Natural killer cell treated with Interleukin-12 subunit alpha and Interleukin-12 subunit beta and Interleukin-15 and Interleukin-18, amount 100 ng/mL, for 72 hours (primary cell): Measurements from ENCODE around the gene TMEM89. TPM values are rescaled to one million over a fixed set of nuclear protein-coding genes. Genes with fewer than 3 reads are reported as not detected.

Experiments
- ATAC-seq, 2 donors: fragments of 150-1000 bp; cut with Tn5 transposase in 1 of 2; sonication (Bioruptor Pico), chemical (Tn5 transposase) in 1 of 2; 2 replicates each; pipeline ENCODE4 v1.10.0; 2021
- DNase-seq: peaks from one replicate; pipeline ENCODE4 v3.0.0; 2022; ENCODE audit warnings: low spot score
- H3K27ac Mint-ChIP-seq, 2 donors: 1 replicate in 1 of 2; 2 replicates in 1 of 2; pipeline ENCODE4 v1.8.0; 2022; ENCODE audit warnings: mixed read lengths in 2 of 2, mild to moderate bottlenecking in 1 of 2, moderate library complexity in 1 of 2
- H3K27me3 Mint-ChIP-seq, 2 donors: 1 replicate in 1 of 2; 2 replicates in 1 of 2; pipeline ENCODE4 v1.8.0; 2022; ENCODE audit warnings: mixed read lengths in 2 of 2
- H3K36me3 Mint-ChIP-seq: one replicate; pipeline ENCODE4 v1.8.0; 2022; ENCODE audit warnings: mixed read lengths
- H3K4me1 Mint-ChIP-seq, 2 donors: 1 replicate in 1 of 2; 2 replicates in 1 of 2; pipeline ENCODE4 v1.8.0; 2022; ENCODE audit warnings: low read depth in 2 of 2, mixed read lengths in 2 of 2, mild to moderate bottlenecking in 1 of 2
- H3K4me3 Mint-ChIP-seq: one replicate; pipeline ENCODE4 v1.8.0; 2022; ENCODE audit warnings: mixed read lengths
- H3K9me3 Mint-ChIP-seq: 2 replicates; pipeline ENCODE4 v1.8.0; 2022; ENCODE audit warnings: mixed read lengths
- total RNA-seq, 2 donors: library from RNA; stranded (reverse); gene quantifications; one replicate each; pipeline ENCODE4 v1.2.3, GENCODE V29; 2022

Gene TMEM89
- total RNA-seq, 2 donors from 2014 or later = not detected

DNA sequence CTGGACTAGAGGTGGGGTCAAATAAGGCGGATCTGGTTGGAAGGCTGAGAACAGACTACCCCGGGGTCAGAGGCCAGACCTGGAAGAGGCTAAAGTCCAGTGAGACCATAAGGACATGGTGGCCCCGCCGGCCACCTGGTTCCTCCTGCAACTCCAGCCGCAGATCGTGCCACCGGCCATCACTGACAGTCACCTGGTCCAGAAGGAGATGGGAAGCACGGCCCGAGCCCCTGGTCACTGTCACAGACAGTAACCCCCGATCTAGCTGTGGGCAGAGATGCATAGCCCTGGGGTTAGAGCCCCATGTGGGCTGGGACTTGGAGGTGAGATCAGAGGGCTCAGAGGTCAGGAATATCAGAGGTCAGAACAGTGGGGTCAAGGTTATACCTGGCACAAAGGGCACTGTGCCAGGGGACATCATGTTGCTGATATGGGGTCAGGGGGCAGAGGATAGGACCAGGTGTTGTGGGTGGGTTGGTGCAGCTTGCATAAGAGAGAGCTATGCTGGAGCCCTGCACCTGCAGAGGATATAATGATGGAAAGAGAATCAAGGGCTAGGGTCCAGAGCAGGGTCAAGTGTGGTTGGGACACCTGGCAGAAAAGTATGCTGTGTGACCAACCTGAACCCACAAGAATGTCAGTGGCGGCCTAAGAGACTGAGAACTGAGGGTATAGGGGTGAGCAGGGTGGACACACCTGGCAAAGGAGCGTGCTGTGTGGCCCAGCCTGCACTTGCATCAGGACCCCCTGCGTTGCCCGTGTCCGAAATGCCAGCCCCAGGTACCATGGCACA, 31.6 kb upstream of the TMEM89 start:
- Mint-ChIP-seq H3K36me3 (no peaks in the 10 kb centered on the region), H3K9me3 (no peaks in the 10 kb centered on the region), H3K4me1 (peaks cover 6 to 21% of the 10 kb centered on the region in 2 donors), H3K27ac (no peak overlapping the region), H3K27me3 (no peaks in the 10 kb centered on the region), H3K4me3 (peak overlapping the region; percentile 23)
- ATAC-seq (no peak), DNase-seq (no peak)

DNA sequence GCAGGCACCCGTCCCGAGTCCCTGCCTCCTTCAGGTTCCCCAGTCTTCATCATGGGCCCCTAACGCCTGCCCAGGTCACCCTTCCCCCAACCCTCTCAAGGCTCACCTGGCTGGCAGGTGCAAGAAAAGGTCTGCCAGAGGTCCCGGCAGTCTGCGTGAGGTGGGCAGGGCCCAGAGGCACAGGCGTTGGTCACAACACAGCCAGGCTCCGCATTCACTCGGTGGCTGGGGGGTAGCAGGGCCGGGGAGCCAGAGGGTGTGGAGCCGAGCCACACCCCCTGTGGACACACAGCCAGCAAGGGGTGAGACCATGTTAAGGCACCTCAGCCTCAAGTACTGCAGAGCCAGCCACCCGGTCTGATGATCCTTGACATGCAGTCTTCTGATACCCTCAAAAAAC, 30.2 kb upstream of the TMEM89 start:
- Mint-ChIP-seq H3K27me3 (no peaks in the 10 kb centered on the region), H3K36me3 (no peaks in the 10 kb centered on the region), H3K9me3 (no peaks in the 10 kb centered on the region), H3K4me3 (no peak overlapping the region), H3K4me1 (peaks cover 6 to 12% of the 10 kb centered on the region in 2 donors), H3K27ac (no peak overlapping the region)
- no peak for DNase-seq
- ATAC-seq = no peak

DNA sequence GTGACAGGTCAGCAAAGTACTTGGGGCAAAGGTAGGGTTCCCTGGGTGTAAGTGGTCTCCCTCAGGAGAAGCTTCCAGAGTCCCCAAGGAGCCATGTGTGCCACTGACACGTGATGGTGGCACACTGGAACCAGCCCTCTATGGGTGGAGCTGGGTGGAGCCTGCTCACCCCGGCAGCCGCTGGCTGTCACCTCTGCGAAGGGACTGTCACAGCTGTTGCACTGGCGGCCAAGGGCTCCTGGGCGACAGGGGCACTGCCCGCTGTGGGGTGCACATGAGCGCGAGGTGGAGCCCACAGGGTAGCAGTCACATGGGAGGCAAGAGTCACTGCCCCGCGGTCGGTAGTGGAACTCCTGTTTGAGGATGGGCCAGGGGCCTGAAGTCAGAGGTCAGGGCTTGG, 29.2 kb upstream of the TMEM89 start:
- H3K4me1 Mint-ChIP-seq = peaks cover 6 to 8% of the 10 kb centered on the region in 2 donors
- DNase-seq = no peak
- ATAC-seq = no peak
- no peaks in the 10 kb centered on the region for H3K9me3 Mint-ChIP-seq
- H3K27me3 Mint-ChIP-seq = no peaks in the 10 kb centered on the region
- no peak overlapping the region for H3K4me3 Mint-ChIP-seq
- no peaks in the 10 kb centered on the region for H3K36me3 Mint-ChIP-seq
- no peak overlapping the region for H3K27ac Mint-ChIP-seq

DNA sequence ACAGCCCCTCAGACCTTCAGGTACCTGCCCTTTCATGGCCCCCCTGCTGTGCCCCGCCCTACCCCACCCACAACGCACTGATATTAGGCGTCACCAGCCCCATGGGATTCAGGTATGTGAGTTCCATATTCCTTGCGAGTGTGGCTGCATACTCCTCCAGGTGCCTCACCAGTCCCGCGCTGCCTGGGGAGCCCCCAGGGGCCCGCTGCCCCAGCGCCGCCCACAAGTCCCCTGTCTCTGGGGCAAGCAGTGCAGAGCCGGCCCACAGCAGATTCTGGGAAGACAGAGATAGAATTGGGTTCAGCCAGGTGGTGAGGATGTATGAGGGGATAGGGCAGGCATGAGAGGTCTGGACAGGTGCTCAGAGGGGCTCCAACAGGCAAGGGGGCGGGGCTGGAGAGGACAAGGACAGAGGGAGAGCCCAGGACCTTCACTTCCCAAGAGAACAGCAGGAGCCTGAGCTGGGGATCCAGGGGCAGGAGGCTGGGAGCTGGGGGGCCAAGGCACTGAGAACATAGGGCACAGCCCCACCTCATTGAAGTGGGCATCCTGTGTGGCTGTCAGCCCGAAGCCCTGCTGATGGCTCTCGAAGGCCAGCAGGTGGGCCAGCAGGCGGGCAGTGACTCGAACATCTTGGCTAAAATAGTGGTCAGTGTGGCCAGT, 26.8 kb upstream of the TMEM89 start:
- H3K4me1 Mint-ChIP-seq = no peaks in the 10 kb centered on the region
- H3K27me3 Mint-ChIP-seq = no peaks in the 10 kb centered on the region
- H3K36me3 Mint-ChIP-seq = no peaks in the 10 kb centered on the region
- no peak overlapping the region for H3K4me3 Mint-ChIP-seq
- no peaks in the 10 kb centered on the region for H3K9me3 Mint-ChIP-seq
- no peak overlapping the region for H3K27ac Mint-ChIP-seq
- ATAC-seq (no peak), DNase-seq (no peak)

DNA sequence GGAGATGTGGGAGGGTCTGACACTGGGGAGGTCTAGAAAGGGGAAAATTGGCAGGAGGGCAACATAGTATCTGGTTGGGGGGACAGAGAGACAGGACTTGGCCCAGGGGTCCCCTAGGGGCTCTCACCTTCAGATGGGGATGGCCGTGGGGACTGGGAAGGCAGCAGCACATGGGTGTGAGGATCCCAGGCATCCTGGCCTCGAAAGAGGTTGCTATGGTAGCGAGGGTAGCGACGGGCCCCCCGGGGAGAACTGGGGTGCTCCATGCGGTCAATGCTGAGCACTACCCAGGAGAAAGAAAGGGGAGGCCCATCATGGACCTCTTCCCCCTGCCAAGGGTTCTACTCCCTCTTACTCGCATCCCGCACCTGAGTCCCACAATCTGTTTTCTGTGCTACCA, 26.1 kb upstream of the TMEM89 start:
- no peak overlapping the region for H3K4me3 Mint-ChIP-seq
- no peaks in the 10 kb centered on the region for H3K36me3 Mint-ChIP-seq

DNA sequence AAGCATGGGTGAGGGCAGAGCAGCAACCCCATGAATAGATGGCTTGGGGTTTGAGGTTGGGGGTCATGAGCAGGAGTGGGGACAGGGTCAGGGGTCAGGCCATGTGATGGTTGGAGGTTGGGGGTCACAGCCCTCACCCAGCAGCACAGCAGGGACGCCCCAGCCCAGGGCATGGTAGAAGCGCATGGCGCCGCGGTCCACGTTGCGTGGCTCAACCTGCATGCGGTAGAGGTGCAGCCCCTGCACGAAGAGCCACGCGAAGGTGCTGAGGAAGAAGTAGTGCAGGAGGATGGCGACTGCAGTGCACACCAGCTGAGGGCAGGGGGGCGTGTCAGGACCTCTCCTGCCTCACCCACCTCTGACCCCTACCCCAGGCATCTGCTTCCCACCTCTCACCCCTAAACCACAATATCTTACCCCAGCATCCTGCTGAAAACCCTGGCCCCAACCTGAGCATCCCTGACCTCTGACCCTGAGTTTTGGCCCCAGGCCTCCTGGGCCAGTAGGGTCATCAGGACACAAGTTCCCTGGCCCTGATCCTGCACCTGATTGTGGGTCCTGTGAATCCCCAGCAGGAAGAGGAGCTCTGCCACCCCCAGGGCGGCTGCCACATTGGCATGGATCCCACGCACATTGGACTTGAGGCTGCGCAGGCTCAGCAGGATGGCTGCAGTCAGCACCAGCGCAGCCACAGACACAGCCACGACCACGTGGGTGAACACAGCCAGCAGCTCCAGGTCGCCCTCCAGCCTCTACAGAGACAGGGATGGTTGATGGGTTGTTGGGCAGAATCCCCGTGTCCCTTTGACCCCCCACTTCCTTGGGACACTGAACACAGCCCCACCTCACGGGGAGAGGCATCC, 23.6 kb upstream of the TMEM89 start:
- no peaks in the 10 kb centered on the region for H3K4me1 Mint-ChIP-seq
- H3K4me3 Mint-ChIP-seq = no peak overlapping the region
- no peaks in the 10 kb centered on the region for H3K9me3 Mint-ChIP-seq
- no peaks in the 10 kb centered on the region for H3K36me3 Mint-ChIP-seq
- H3K27me3 Mint-ChIP-seq = no peaks in the 10 kb centered on the region
- no peak overlapping the region for H3K27ac Mint-ChIP-seq
- DNase-seq = no peak
- no peak for ATAC-seq

More for the DNA sequence above, 26.1 kb upstream of the TMEM89 start:
- ATAC-seq (no peak), DNase-seq (no peak)
- Mint-ChIP-seq H3K4me1 (no peaks in the 10 kb centered on the region), H3K9me3 (no peaks in the 10 kb centered on the region), H3K27me3 (no peaks in the 10 kb centered on the region), H3K27ac (no peak overlapping the region)

DNA sequence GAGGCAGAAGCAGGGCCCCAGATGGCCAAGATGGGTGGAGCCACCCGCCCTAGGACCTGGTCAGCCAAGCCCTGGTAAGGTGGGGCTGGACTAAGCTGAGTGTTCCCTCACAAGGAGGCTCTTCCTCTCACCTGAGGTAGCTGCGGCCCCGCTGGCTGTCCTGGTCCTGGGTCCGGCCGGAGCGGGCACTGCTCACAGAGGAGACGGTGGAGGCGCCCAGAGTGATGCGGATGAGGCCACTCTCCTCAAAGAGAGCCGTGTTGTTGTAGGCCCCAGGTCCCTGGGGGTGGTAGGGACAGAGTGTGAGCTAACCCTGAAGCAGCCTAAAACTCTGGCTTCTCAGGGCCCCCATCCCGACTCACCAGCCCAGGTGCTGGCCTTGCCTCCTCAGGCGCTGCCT, 21.0 kb upstream of the TMEM89 start:
- Mint-ChIP-seq H3K27ac (no peak overlapping the region), H3K9me3 (no peaks in the 10 kb centered on the region), H3K36me3 (no peaks in the 10 kb centered on the region), H3K27me3 (no peaks in the 10 kb centered on the region), H3K4me3 (no peak overlapping the region), H3K4me1 (no peaks in the 10 kb centered on the region)
- ATAC-seq (no peak), DNase-seq (no peak)

DNA sequence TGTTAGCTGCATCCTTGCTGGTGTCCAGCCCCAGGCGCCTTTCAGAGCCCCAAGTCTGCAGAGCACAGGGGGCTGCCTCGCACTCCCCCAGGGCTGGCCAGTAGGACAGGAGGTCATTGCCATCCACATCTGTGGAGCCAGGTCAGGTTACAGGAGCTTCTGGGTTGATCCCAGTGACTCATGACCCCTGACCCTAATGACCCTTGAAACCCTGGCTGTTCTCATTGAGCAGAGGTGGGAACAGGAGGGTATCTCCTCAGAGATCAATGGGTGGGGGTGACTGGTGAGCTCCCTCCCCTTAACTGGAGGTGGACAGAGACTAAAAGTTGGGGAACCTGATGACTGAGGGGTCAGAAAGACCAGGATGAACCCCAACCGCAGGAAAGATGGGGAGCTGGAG, 19.8 kb upstream of the TMEM89 start:
- H3K36me3 Mint-ChIP-seq = no peaks in the 10 kb centered on the region
- no peak overlapping the region for H3K27ac Mint-ChIP-seq
- H3K27me3 Mint-ChIP-seq = no peaks in the 10 kb centered on the region
- ATAC-seq = no peak
- H3K4me3 Mint-ChIP-seq = no peak overlapping the region
- DNase-seq = no peak
- no peaks in the 10 kb centered on the region for H3K4me1 Mint-ChIP-seq
- no peaks in the 10 kb centered on the region for H3K9me3 Mint-ChIP-seq

DNA sequence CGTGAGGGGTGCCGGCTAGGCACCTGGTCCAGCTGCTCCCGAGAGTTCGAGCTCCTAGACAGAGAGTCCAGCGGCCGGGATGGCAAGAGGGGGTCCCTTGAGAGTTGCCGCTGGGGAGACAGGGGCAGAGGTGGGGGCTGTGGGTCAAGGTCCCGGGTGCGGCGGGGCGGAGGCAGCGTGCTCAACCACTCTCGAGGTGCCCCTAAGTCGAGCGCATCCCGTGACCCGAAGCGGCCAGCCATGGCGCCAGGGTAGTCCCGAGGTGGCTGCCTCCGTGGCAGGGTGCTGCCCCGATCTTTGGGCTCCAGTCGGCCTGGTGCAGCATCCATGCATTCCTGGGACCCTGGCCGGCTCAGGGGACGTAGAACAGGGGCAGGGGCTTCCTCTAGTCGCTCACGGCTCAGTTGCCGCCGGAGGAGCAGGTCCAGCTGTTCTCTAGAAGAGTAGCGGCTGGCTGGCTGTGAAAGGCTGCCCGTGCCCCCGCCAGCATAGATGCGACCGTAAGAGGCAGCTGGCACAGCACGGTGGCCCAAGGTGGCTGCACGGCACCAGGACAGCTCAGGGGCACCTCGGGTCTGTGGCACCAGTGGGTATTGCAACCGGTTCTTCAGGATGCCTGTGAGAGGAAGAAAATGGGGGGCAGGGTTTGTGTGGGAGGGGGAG, 18.5 kb upstream of the TMEM89 start:
- Mint-ChIP-seq H3K27me3 (no peaks in the 10 kb centered on the region), H3K27ac (no peak overlapping the region), H3K36me3 (no peaks in the 10 kb centered on the region), H3K4me3 (no peak overlapping the region), H3K4me1 (peaks cover 0 to 3% of the 10 kb centered on the region in 2 donors), H3K9me3 (no peaks in the 10 kb centered on the region)
- DNase-seq = no peak
- ATAC-seq = no peak

DNA sequence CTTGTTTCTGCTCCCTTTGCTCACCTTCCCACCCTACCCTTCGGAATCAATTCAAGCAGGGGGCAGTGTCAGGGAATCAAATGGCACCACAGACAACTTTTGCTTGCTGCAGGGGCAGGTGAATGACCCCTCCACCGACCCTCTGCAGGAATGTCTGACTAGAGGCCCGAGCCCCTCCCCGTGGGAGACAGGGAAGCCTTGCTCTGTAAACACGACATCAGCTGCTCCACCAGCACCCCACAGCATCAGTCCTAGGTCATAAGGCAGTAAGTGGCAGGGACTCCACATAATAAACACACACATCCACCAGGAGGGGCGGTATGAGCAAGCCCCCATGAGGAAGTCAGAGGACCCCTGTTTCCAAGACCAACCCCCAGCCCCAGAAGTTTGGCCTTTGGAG, 15.7 kb upstream of the TMEM89 start:
- H3K27me3 Mint-ChIP-seq = no peaks in the 10 kb centered on the region
- H3K27ac Mint-ChIP-seq = no peak overlapping the region
- no peak overlapping the region for H3K4me3 Mint-ChIP-seq
- no peaks in the 10 kb centered on the region for H3K9me3 Mint-ChIP-seq
- H3K4me1 Mint-ChIP-seq = peaks cover 7 to 9% of the 10 kb centered on the region in 2 donors
- no peak for ATAC-seq
- no peaks in the 10 kb centered on the region for H3K36me3 Mint-ChIP-seq
- no peak for DNase-seq

DNA sequence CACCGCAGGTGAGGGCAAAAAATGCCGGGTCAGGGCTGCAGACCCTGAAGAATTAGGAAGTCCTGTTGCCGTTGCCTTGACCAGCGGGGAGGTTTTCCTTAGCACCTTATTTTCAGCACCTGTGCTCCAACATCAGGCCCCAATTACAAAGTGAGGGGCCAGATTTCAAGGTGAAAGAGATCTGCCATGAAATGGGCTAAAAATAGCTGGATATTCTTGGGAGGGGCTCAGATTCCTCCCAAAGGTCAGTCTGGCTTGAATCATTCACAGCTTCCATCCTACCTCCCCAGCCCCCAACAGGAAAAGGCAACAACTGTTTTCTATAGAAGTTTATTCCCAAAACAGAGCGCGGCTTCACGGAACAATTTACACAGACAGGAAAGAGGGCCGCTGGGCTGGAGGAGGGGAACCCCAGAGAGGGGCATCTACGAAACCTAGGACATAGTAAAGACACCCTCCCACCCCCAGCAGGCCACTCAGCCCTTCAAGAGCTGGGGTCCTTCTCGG, 14.6 kb upstream of the TMEM89 start:
- H3K27ac Mint-ChIP-seq = peak overlapping the region in 1 of 2 donors; percentile 72
- no peaks in the 10 kb centered on the region for H3K27me3 Mint-ChIP-seq
- ATAC-seq (no peak), DNase-seq (no peak)
- H3K4me3 Mint-ChIP-seq = peak overlapping the region; percentile 81
- H3K36me3 Mint-ChIP-seq = no peaks in the 10 kb centered on the region
- no peaks in the 10 kb centered on the region for H3K9me3 Mint-ChIP-seq
- peaks cover 7 to 9% of the 10 kb centered on the region in 2 donors for H3K4me1 Mint-ChIP-seq

DNA sequence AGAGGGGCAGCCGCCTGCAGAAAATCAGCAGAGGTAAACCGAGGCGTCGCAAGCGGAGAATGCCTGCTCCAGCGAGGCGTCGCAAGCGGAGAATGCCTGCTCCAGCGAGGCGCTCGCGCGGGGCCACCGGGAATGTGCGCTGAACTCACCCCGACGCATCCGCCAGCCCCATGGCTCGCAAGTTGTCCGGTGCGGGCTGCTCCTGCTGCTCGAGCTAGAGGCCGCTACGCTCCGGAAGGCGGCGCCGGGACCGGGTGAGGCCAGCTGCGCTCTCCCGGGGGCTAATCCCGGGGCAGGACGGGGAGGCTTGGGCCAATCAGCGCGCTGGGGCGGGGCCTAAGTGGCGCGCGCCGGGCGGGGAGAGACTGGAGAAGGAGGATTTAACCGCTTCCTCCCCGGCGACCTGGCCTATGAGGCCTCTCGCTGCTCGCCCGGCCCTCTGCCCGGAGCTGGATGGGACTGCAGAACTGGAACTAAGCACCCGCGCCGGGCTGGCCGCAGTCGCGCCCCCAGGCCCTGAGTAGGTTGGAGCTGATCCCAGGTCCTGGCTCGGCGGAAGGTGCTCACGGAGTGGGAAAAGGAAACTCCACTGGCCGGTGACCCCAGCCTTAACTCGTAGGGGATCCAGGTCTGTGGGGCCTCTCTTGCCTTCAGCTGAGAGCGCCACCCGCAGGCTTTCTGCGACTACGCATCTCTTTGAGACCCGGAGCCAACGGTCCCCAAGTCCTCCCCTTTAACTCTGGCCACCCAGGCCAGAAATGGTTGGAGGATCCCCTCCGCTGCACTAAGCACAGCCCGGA, 13.9 kb upstream of the TMEM89 start, which contains the start of gene SLC26A6:
SLC26A6 (minus strand) TSS at position 240 of the 800 bp plus-strand sequence; CDS start at position 172, 68 bp downstream.
- H3K4me1 Mint-ChIP-seq = peaks cover 7 to 9% of the 10 kb centered on the region in 2 donors
- peak; percentile 98 for ATAC-seq

More for the DNA sequence above, 13.9 kb upstream of the TMEM89 start, which contains the start of gene SLC26A6:
- DNase-seq = peak; percentile 99
- no peaks in the 10 kb centered on the region for H3K36me3 Mint-ChIP-seq
- H3K27me3 Mint-ChIP-seq = no peaks in the 10 kb centered on the region
- no peaks in the 10 kb centered on the region for H3K9me3 Mint-ChIP-seq
- H3K27ac Mint-ChIP-seq = peak within 1 kb of the TSS in 1 of 2 donors; percentile 72
- H3K4me3 Mint-ChIP-seq = peak within 1 kb of the TSS; percentile 81
